HG03103 (cell line): ENCODE data around the gene ZFYVE21.

ENCODE experiments used
- ATAC-seq: cut with Tn5 transposase; IDR thresholded peaks from one replicate; pipeline ENCODE4 v1.9.1; 2021; ENCODE audit warnings: low read depth; ENCODE audit not compliant: unreplicated experiment

Gene ZFYVE21

DNA sequence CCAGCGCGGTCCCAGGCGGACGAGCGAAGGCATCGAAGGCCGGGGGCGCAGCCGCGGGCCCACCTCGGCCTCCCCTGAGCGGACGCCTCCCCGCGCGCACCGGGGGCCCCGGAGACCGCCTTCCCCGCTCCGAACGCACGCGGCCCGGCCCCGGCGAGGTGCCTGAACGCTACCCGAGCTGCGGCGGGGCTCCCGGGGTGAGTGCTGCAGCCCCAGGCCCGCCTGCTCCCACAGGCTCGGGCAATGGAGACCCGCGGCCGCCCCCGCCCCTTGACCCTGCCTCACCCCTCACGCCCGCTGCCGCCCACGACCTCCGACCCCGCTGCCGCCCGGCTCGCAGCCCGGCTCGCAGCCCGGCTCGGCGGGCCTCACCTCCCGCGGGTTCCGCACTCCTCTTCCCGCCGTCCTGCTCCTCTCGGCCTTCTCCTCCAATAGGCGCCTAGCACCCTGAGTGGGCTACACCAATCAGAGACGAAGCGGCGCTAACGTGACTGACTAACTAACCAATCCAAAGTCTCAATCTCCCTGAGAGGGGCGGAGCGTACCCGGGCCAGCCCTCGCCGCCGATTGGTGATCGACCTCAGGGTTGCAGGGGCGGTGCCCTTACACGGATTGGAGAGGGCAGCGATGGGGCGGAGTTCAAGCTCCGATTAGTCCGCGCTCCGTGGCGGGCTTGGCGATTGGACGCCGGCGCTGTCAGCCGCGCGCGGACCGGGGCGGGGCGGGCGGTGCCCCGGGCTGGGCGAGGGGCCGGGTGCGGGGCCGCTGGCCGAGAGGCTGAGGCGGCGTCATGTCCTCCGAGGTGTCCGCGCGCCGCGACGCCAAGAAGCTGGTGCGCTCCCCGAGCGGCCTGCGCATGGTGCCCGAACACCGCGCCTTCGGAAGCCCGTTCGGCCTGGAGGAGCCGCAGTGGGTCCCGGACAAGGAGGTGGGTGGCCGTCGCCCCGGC, at the start of gene ZFYVE21, which contains the start of gene XRCC3:
Gene ZFYVE21, plus strand, starts transcription at position 759 of the 949 bp plus-strand sequence. Its CDS starts 32 bp downstream, at position 791.
Gene XRCC3, minus strand, starts transcription at position 400 of the 949 bp plus-strand sequence. CDS start 4,364 bp downstream, outside the sequence.
- ATAC-seq = peak; percentile 88

DNA sequence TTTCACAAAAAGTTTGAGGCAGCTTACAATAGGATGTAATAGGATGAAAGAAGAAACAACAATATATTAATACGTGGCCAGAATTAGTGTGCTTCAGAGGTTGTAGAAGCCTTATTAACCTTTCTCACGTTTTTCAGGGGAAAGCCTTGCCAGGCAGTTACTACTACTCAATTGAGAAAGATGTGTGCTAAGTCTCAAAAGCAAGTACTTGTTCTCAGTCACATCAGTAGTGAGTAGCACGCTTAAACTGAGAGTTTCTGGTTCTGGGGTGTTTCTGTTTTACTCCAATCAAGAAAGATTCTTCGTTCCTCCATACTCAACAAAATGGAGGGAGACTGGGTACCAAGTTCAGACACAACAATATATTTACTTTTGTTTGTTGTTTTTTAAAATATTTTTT, 47.9 kb upstream of the ZFYVE21 start:
- no peak for ATAC-seq

DNA sequence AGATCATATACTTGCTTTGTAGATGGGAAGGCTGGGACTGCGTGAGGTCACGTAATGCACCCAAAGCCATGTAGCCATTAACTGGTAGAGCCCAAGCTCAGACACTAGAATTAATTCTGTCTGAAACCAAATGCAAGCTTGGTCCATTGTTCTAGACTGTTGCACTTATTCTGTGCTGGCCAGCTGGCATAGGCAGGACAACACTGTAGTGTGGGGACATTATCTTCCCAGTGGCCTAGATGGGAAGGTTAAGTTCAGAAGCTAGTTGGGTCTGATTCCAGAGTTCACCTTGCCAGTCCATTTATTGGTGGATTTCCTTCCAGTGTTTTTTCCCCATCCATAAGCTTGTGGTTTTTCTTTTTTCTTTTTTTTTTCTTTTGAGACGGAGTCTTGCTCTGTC, 47.5 kb upstream of the ZFYVE21 start:
- ATAC-seq = no peak

DNA sequence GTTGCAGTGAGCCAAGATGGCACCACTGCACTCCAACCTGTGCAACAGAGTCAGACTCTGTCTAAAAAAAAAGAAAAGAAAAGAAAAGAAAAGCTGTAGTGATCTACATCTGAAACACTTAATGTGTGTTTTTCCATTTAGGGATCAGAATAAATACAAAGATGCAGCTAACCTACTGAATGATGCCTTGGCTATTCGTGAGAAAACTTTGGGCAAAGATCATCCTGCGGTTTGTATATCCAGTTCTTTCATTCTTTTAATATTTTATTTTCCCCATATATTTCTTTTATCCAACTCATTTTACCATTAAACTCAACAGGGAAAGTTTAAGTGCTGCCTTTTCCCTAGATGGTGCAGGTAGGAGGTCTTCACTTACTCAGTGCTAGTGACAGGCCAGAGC, 46.2 kb upstream of the ZFYVE21 start:
- ATAC-seq = no peak

DNA sequence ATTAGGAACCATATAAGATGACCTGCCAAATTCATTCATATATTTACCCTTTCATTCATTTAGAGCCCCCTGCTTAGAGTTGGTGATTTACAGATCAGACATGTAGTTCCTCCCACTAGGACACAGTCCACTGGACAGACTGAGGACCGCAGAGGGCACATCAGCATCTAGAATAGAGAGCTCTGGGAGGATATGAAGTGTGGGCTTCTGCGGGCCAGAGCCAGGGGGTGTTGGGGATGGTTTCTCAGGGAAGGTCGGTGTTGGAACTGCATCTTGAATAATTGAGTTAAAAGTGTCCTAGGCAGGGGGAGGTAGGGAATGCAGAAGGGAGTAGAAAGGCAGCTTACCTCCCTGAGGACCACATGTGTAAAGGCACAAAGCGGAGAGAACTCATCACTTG, 43.7 kb upstream of the ZFYVE21 start:
- ATAC-seq = no peak

DNA sequence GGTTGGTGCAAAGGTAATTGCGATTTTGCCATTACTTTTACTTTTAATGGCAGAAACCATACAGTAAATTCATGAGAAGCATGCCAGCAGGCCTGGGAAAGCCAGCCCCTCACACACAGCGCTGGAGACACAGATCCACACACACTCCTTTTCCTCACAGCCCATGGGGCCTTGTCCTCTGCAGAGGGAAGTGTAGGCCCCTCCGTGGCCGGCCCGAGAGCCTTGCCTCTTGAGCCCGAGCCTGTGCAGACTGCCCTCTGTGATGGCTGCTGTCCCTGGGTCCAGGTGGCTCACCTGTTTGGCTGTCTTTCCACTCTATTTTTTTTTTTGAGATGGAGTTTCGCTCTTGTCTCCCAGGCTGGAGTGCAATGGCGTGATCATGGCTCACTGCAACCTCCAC, 39.7 kb upstream of the ZFYVE21 start:
- no peak for ATAC-seq

DNA sequence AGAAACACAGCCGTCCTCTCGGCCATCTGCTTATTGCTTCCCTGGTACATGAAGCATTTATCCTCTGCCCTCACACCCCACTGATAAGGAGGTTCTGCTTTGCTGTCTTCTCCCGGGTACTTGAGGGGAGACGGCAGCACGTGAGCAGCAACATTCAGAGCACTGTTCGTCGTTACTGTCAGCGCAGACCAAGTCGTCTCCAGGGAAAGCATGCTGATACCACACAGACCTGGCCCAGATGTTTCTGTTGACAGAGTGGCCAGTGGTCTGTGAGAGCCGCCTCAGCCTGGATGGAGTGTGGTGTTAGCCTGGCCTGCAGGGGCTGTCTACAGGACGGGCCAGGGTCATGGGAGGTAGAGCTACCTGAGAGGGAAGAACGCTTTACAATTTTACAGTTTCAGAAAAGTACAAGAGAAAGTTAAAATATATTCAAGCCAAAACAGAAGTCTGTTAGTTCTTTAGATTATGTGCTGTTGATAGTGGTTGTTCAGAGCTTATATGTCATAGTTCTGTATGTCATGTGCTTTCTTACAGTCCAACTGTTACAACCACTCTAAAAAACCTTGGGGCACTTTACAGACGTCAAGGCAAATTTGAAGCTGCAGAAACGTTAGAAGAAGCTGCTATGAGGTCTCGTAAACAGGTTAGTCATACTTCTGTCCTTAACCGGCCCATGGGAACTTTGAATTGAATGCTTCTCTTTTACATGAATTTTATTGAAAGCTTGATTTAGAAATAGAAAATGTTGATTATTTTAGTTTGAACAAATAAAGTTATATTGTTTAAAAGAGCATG, 38.5 kb upstream of the ZFYVE21 start:
- no peak for ATAC-seq

DNA sequence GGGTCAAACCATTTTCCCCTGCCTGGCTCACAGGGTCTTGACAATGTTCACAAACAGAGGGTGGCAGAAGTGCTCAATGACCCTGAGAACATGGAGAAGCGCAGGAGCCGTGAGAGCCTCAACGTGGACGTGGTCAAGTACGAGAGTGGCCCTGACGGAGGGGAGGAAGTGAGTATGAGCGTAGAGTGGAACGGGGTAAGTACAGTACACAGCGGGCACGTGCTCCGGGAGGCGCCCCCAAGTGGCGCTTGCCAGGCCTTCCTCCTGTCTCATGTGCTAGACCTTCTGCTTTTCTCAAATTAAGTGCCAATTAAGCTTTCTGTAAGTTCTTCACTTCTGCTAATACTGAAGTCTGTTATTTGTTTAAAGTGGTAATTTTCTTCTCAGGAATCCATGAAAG, 36.3 kb upstream of the ZFYVE21 start:
- no peak for ATAC-seq

DNA sequence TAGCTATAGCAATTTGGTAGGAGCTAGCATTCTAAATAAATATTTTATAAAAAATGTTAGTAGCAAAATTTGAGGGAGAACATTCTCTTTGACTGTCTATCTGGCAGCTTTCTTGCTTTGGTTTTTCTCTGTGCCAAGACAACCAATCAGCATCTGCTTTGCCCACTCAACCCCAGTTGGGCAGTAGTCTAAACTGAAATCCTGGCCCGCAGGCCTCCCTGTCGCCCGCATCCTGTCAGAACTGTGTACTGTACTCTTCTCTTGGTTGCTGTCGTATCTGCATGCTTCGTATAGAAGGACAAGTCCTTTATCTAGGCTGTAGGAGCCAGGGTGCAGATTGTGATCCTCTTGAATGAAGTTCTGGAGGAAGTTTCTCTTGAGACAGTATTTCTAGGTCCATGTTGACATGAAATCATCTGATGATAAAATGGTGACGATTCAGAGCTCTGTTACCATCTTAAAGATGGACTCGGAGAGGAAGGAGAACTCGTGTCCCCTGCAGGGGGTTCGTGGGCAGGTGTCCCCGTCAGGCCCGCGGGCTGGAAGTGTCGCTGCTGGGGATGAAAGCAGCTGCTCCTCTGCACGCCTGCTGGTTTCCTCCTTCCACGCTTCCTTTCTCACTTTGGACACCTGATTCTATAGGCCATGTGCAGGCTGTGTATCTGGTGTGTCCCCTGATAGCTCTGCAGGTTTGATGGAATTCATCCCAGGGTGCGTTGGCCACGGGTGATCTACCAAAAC, 34.9 kb upstream of the ZFYVE21 start:
- no peak for ATAC-seq

DNA sequence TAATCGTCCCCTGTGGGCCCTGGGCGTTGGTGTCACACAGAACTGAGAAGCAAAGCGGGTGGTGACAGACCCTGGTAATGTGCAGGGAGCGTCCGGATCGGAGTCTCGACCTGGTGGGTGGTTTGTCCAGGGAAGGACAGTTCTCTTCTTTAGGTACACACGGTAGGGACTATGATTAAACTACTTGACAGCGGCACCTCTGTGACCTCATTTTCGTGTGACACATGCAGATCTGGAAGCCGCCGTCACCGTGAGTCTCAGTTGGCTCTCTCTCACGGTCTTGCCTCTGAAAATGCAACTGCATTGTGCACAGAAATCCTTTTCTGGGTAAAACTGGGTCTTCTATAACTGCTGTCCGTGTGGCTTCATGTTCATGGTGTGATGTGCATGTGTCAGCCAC, 32.5 kb upstream of the ZFYVE21 start:
- ATAC-seq = no peak

DNA sequence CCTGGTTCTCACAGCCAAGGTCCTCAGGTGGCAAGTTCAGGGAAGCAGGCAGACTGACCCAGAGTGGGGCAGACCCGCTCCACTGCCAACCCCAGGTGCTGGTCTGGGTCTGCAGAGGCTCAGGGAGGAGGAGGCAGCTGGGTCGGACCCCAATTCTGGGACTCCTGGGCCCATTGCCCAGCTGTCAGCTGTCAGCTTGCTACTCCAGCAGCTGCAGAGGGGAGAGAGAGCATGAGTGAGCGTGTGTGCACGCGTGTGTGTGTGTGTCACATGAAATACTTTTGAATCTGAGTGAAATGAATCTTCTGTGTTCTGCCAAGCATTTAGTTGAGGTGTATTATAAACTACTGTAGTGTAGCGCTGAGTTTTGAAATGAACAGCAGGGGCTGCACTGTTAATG, 31.1 kb upstream of the ZFYVE21 start:
- ATAC-seq = no peak

DNA sequence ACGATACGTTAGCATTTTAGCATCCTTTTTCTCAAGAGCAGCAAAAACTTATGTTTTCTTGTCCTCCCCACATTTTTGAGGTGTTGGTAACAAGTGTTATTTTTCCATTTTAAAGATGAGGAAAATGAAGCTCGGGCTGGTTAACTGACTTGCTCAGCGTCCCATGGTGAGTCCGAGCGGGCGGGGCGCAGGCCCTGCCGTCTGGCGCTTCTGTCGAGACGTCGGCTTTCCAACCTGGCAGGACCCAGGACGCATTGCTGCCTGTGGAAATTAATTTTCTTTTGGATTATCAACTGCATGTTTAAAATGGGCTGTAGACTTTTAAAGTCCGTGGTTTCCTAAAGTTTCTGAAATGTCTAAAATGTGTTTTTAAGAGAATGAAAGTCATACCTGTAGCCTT, 30.7 kb upstream of the ZFYVE21 start:
- no peak for ATAC-seq

DNA sequence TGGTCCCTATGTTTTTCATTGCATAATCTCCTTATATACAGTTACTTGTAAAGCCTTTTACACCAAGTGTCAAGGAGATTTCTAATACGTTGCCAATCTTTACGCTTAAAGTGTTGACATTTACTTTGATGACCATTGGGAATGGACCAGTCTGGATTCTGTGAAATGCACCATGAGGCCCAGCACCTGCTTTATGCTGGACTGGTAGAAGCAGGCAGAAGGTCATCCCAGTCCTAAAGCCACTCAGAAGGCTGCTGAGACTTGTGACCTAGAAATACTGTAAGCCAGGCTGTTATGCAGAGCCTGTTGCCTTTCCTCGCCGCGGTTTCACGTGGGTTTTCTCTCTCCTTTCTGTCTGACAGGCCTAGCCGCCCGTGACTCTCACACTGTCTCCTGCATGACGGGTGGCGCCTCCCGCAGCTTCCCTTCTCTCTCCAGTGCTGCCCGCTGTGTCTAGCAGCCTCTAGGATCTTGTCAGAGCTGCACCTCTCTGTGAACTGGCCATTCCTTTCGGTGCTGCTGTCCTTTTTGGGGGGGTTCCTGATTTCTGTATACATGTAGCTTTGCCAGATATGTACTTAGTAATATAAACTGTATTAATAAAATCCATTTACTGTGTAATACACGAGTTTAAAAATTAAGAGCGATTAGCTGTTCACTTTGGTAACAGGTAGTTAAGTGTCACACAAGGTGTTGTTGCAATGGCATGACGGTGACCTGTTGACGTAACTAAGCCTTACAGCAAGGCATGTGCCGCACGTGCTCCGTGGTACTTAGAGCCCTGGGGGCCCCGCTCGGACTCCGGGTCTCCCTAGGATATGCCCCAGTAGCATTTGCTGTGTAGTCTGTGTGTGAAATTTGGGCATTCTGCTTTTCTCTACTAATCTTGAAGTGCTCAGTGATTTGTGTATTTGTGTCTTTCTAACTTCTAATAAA, 30.1 kb upstream of the ZFYVE21 start:
- ATAC-seq = no peak

DNA sequence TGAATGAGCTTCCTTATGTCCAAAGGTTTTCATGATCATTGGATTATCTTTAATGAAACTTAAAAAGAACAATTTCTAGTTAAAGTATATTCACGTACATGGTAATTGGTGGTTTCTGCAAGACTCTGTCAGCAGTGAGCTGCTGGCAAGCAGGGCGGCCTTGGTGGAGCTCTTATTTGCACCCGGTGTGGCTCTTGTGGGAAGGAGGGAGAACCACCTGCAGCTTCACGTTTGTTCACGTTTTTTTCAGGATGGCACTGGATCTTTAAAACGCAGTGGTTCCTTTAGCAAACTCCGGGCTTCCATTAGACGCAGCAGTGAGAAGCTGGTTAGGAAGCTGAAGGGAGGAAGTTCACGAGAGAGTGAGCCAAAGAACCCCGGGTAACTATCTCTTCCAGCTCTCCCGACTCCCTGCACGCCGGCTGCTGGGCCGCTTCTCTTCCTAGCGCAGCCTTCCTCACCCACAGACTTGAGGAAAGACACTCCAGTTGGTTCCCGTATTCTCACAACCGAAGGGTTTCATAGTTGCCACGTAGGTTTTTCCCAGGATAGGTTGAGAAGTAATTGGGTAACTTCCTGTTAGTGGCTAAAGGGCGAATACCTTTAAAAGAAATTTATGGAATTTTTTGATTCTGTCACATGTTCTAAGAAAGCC, 28.7 kb upstream of the ZFYVE21 start:
- no peak for ATAC-seq

DNA sequence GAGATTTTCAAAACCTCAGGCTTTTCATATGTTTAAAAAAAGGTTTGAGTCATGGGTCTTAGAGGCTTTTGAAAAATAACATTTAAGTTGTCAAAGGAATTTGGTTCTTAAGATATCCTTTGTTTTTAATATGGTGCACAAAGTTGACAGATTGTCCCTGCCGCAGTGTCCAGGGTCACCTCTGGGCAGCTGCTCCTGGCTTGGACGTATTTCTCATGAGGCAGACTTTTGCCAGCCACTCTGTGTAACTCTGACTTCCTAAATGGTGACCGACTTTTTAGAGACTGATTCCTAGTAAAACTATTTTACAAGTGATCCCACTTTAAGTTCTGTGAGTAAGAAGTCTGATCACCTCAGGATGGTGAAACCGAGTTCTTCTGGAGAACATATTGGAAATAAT, 27.9 kb upstream of the ZFYVE21 start:
- no peak for ATAC-seq

DNA sequence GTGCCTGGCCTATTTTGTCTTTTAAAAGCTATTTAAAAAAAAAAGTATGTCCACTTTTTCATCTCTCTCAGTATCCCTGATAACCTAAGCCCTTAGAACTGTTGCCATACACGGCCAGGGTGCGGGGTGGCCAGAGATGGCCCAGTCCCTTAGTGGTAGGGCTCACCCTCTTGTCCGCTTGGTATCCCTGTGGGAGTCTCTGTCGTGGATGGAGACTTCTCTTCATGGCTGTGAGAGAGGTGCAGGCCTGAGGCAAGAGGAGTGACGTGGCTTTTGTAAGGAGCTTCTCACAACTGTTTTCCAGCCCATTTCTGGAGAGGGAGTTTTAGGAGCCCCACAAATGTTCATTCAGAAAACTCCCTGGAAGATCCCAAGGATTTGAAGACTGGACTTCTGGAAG, 27.2 kb upstream of the ZFYVE21 start:
- ATAC-seq = no peak

DNA sequence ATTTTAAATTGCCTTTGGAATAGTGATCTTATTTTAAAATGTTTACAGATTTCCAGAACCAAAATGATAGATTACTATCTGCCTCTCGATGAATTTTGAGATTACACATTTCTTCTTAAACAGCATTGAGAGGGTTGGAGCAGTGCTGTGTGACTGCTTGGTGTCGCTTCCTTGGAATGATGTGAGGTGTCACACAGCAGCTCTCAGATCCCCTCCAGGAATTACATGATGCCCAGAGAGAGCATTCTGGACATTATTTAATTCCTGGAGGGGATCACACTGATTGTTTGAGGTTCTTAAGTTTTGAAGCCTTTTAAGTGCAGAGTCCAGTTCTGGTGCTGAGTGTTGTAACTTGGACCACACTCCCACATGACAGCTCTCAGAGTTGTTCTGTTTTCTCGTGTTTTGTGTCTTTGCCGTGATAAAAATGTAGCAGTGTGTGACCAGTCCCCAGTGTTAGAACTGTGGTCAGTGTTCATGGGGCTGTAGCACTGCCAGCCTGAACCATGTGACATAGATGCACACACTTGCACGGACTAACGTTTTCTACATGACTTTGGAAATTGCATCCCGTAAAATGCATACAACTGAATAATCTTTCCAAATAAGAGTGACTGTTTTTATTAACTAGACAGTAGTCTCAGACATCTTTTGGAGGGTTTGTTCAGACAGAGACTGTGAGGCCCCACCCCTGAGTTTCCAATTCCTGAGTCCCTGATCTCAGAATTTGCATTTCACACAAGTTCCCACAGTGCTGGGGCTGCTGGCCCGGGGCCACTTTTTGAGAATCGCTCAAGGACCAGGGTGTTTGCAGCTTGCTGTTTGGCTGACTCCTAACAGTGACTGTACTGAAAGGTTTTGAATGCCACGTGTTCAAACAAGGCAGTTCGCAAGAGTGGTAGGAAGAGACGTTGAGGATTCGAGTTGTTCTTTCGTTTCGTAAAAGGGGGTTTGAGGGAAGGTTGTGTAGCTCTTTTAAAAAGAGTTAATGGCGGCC, 26.4 kb upstream of the ZFYVE21 start:
- peak; percentile 64 for ATAC-seq

DNA sequence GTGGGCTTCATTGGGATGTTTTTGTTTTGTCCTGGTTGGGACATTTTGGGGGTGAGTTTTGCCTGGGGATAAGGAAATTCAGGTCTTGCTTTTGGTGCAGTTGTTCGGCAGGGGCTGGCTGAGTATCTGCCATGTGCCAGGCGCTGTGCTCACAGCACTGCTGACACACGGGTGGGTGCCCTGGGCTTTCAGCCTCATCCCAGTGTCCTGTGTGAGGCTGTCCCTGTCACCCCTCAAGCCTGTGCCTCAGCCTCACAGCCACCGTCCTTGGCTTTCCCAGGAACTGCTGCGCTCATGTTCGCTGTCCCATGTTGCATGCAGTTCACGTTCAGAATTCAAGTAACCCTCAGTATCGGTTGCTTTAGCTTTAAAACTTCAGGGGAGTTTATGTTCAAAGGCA, 25.3 kb upstream of the ZFYVE21 start:
- ATAC-seq = no peak
